Epithelial cell of proximal tubule (primary cell): Measurements from ENCODE around the gene FAM89B. TPM values are rescaled to one million over a fixed set of nuclear protein-coding genes. Genes with fewer than 3 reads are reported as not detected.

Source experiments
- DNase-seq: peaks from one replicate; pipeline ENCODE4 v3.0.0-alpha.2; 2011; ENCODE audit warnings: low read depth
- H3K4me3 ChIP-seq: 2 replicates; pipeline ENCODE4 v1.5.1; 2011; ENCODE audit warnings: low read depth, mild to moderate bottlenecking, low read length
- total RNA-seq: library from RNA; depleted of rRNA; stranded (reverse); fragments of >200 nt; gene quantifications from 2 replicates; pipeline ENCODE4 v1.2.3, GENCODE V29; 2015
- TF ChIP-seq, protein P1 (sequence below): conservative IDR thresholded peaks from 2 replicates; pipeline ENCODE4 v1.5.1; 2012; ENCODE audit warnings: low read depth, mild to moderate bottlenecking, low read length

FAM89B gene
- total RNA-seq, 1 donor from 2014 or later: 67.1 TPM

DNA sequence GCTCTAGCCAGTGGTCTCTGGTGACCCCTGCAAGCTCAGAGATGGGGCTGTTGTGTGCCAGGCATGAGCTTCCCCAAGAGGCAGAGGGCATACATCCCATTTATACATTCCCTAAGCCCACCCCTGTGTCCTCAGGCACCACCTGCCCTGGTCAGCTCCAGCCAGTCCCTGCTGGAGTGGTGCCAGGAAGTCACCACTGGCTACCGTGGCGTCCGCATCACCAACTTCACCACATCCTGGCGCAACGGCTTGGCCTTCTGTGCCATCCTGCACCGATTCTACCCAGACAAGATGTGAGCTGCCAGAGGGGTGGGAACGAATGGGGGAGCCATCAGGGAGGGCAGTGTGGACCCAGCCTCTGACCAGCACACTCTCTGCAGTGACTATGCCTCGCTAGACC, 11.8 kb downstream of the FAM89B start:
- TF ChIP-seq, protein P1, sequence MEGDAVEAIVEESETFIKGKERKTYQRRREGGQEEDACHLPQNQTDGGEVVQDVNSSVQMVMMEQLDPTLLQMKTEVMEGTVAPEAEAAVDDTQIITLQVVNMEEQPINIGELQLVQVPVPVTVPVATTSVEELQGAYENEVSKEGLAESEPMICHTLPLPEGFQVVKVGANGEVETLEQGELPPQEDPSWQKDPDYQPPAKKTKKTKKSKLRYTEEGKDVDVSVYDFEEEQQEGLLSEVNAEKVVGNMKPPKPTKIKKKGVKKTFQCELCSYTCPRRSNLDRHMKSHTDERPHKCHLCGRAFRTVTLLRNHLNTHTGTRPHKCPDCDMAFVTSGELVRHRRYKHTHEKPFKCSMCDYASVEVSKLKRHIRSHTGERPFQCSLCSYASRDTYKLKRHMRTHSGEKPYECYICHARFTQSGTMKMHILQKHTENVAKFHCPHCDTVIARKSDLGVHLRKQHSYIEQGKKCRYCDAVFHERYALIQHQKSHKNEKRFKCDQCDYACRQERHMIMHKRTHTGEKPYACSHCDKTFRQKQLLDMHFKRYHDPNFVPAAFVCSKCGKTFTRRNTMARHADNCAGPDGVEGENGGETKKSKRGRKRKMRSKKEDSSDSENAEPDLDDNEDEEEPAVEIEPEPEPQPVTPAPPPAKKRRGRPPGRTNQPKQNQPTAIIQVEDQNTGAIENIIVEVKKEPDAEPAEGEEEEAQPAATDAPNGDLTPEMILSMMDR: no peak

DNA sequence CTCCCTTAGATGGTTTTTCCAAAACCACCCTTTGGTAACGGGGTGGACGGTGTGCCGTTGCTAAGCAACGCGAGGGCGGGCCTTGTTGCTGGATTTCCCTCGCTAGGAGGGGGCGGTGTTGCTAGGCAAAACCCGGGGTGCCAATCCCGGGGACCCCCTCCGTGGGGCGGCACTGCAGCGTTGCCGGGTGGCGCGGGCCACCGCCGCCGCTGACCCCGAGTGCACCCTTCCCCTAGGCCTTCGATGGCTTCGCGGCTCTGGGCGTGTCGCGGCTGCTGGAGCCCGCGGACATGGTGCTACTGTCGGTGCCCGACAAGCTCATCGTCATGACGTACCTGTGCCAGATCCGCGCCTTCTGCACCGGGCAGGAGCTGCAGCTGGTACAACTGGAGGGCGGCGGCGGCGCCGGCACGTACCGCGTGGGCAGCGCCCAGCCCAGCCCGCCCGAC, 12.4 kb downstream of the FAM89B start:
- no peak overlapping the region for H3K4me3 ChIP-seq
- TF ChIP-seq, protein P1: no peak
- DNase-seq: no peak

More for the DNA sequence above, 11.8 kb downstream of the FAM89B start:
- DNase-seq: no peak
- no peak overlapping the region for H3K4me3 ChIP-seq

DNA sequence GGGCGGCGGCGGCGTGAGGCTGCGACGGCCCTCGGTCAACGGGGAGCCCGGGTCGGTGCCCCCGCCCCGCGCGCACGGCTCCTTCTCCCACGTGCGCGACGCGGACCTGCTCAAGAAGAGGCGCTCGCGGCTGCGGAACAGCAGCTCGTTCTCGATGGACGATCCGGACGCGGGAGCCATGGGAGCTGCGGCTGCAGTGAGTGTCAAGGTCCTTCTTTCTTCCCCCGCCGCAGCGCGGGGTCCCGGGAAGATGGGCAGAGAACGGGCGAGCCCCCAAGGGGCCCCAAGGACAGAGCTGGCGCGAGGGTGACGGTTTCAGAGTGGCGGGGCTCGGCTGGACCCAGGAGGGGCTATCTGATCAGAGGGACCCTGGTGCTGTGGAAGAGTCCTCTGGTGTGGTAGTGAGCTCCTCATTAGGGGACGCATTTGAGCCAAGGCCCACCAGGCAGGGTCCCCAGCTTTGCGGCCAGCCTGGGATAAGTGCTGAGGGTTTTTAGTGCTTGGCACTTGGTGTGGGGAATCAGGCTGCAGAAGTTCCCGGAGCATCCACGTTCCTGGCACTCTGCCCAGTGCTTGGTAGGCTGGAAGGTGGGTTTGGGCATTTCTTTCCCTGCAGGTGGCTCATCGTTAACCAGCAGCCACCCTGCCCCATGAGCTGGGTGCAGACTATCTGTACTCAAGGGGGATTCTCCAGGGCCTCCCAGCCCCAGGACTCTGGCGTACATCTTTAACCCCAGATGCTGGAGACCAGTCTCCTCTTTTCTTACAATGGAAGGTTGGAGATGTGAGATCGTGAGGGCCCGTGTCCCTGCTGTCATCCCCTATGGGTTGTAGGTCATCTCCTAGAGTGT, 13.3 kb downstream of the FAM89B start:
- H3K4me3 ChIP-seq: no peak overlapping the region
- TF ChIP-seq, protein P1: no peak
- DNase-seq: no peak

DNA sequence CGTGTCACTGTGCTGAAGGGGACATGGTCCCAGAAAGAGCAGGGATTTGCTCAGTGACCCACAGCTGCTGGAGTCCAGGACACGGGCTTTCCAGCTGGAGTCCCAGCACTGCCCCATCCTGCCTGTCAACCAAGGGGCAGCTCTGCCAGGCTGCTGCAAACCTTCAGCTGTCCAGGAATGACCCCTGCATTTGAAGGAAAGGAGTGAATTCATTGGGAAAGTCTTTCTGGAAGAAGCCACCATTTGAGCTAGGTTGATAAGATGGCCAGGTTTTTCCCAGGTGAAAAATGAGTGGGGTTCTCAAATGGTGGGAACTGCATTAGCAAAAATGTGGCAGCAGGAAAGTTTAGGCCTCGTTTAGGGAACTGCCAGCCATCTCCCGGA, 13.9 kb downstream of the FAM89B start:
- TF ChIP-seq, protein P1: no peak
- H3K4me3 ChIP-seq: no peak overlapping the region
- DNase-seq: no peak

DNA sequence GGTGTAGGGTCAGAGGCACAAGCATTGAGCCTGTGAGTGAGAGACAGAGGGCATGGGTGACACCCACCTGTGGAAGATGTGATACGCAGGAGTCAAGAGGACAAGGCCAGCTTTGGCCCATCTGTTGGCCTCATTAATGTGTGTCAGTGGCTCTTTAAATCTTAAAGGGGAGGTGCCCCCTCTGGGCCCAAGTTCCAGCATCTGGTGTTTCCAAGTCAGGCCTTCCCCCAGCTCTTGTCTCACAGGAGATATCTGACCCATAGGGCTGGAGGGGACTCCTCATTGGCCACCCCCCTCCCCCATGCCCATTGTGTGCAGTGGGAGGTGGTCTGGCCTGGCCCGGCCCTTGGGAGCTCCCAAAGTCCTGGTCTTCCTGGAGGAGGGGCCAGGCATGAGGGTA, 14.3 kb downstream of the FAM89B start:
- TF ChIP-seq, protein P1: no peak
- no peak overlapping the region for H3K4me3 ChIP-seq
- DNase-seq: no peak

DNA sequence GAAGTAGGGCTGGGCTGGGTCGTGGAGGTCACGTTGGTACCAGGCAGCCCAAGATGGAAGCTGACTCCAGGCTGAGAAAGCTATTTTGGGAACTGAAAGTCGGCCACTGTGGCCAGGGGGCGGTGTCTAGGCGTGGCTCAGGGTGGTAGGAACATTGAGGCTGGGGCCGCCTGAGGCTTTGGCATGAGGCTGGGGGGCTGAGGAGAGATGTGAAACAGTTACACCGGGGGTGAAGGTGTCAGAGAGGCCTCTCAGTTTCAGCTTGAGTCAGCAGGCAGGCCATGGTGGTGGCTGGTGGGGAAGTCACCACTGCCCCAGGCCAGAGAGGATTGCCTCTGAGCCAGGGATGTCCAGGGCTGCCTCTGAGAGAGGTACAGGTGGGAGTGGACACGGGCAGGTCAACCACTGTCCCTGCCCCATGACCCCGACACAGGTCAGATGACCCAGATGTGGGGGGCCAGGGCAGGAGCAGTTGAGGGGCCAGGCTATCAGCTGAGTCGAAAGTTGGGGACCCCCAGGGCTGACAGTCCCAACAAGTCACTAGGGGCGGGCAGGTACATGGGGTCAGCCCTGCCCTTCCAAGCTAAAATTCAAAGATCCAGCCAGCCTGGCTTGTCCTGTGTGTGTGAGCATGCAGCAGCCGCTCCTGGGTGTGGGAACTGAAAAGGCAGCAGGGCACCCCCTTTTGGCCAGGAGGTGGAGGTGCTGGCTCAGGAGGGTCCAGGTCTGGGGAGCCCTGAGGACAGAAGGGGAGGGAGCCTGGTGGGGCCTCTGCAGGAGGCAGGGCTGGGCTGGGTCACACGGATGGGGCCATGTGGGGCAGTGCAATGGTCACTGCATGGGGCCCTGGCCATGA, 16.1 kb downstream of the FAM89B start:
- TF ChIP-seq, protein P1: peak; percentile 63

More for the DNA sequence above, 16.1 kb downstream of the FAM89B start:
- no peak for DNase-seq
- no peak overlapping the region for H3K4me3 ChIP-seq
